Erythroblast (primary cell): ENCODE measurements around the gene KRT14.
A peak's percentile ranks its signal among the peaks of the same experiment; 100 is the strongest.

Experiments
- DNase-seq, 2 experiments: peaks; one replicate each; lab custom pipeline; 2025; lab: John Stamatoyannopoulos, UW
- GATA1 ChIP-seq: IDR thresholded peaks from 2 replicates; pipeline ENCODE4 v1.6.1; 2011; ENCODE audit warnings: low read depth, mild to moderate bottlenecking, control low read depth, low read length, moderate library complexity
- POLR2A ChIP-seq: IDR thresholded peaks from 2 replicates; pipeline ENCODE4 v1.6.1; 2011; ENCODE audit warnings: mild to moderate bottlenecking, low read length

Gene KRT14

DNA sequence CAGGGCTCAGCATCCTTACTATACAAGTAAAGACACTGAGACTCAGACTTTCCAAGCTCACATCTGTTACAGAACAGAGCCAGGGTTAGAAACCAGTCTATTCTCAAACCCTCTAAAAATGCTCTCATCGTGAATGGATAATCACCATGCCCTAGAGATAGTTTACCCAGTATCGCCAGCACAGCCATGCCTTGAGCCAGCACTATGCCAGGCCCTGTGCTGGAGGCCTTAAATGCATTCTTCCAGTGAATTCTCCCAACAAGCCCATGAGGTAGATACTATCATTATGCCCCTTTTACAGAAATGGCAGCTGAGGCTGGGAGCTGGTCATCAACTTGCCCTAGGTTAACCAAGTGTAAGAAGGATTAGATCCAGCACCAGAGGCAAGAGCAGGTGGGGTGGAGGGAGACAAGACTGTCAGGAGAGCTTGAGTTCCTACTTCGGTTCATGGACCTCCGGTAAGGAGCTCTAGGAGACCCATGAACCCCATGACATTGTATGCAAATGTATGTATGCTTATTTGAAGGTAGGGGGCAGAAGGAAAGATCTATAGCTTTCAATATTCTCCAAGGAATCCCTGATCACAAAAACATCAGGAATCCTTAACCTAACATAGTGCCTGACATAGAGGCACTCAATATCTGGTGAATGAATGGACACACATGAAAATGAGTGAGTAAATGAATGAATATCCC is 5.2 kb downstream of the KRT14 start:
- no peak for TF ChIP-seq POLR2A
- no peak for TF ChIP-seq GATA1
- DNase-seq, result no peak

DNA sequence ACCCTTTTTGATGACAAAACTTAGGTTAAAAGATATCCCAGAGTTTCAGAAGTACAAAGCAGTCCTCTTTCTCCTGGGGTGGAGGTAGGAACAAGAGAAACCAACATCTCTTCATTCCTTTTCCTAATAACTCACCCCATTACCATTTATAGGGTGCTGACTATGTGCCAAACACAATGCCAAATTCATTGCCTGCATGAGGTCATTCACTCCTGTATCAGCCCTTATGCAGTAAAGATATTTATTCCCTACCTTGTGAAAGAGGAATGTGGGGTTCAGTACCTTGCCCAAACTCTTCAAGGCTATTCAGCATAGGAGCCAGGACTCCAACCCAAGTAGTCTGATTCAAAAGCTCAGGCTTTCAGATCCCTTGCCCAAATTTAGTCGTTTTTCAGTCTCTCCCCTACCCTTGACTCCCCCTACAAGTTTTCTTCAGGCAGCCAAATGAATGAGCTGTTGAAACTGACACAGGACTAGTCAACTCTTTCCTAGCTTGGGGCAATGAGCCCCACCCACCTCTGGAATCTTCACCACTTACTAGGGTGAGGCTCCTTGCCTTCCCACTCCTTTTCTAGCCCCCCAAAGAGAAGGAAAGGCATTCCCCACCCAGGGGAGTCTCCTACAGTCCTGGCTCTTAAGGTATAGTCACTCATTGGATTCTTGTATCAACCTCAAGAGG is 5.9 kb downstream of the KRT14 start:
- TF ChIP-seq GATA1 (no peak), POLR2A (no peak)

DNA sequence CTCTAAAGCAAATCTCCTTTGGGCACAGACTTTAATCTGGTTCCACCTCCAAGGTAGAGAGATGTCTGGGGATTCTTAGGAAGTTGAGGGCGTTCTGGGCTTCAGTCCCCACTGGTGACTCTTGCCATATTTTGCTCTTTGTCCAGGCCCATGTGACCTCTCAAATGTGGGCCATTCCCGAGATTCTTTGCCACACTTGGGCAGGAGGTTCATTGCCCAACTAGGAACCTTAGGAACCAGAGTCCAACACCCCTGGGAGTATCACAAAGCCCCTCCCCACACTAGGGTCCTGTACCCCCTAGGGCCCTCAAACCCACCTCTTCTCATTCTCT is 6.5 kb downstream of the KRT14 start:
- TF ChIP-seq GATA1, result no peak
- TF ChIP-seq POLR2A, result no peak
- DNase-seq, result no peak

More for the DNA sequence above, 5.9 kb downstream of the KRT14 start:
- no peak for DNase-seq

DNA sequence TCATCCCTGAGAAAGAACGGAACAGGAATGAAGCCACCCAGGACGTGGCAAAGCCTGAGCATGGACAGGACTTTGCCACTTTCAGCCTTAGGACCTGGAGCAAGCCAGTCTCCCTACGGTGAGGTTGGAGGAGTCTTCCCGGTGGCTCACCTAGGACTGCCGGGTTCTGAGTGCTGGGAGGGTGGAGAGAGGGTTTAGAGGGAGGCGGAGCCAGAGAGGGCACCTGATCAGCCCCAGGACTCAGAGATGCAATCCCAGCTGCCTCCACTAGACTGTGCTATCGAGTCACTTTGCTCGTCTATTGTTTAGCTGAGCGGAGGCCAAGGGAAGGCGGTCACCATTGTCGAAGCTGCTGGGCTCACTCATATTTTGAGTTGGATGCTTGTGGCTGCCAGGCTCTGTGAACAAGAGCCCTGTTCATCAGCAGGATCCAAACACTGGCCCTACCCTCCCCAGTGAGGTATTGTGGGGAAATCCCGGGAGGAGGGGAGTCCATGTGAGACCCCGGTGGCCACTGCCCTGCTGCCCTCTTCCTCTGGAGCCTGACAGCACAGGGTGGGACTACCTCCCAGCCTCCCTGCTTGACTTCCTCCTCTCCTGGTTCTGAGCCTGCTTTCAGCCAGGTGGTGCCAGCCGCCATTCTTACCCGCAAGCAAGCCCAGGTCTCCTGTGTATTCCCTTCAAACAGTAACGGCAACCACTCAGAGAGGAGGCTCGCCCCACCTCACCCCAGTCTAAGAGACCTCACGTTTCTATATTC is 7.0 kb downstream of the KRT14 start:
- DNase-seq, result peak; percentile 73 to 84
- no peak for TF ChIP-seq GATA1
- TF ChIP-seq POLR2A, result no peak

DNA sequence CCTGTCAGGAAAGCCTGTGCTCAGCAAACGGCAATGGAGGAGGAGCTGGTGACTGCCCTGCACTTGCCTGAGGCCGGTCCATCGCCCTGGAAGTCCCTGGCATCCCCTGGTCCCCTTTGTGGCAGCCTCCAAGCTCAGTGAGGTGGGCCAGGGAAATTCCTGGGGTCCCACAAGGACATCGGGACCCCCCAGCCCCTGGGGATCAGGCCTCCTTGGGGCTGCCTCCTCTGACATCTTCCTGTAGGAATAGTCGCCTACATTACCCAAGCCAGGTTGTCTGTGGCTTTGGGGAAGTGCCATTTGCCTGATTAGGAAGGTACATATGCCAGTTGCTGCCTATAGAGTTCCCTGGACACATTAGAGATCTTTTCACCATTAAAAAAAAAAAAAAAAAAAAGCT is 7.7 kb downstream of the KRT14 start:
- TF ChIP-seq GATA1 (no peak), POLR2A (no peak)
- no peak for DNase-seq

DNA sequence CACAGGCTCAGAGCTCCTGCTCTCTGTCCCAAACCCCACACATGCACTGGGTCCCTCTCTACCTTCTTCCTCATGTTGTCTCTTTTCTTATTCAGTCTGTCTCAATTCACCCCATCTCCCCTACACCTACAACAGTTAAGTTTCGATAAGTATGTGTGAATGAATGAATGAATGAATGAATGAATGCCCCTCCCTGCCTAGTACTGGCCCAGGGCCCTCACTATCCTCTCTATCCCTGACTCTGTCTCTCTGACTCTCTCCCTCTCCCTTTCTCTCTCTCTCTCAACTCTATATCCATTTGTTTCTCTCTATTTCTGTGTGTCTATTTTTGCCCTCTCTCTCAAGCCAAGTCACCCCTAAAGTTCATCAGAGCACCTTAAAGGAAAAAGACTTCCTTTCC is 8.2 kb downstream of the KRT14 start:
- no peak for TF ChIP-seq POLR2A
- no peak for TF ChIP-seq GATA1
- DNase-seq, result no peak

DNA sequence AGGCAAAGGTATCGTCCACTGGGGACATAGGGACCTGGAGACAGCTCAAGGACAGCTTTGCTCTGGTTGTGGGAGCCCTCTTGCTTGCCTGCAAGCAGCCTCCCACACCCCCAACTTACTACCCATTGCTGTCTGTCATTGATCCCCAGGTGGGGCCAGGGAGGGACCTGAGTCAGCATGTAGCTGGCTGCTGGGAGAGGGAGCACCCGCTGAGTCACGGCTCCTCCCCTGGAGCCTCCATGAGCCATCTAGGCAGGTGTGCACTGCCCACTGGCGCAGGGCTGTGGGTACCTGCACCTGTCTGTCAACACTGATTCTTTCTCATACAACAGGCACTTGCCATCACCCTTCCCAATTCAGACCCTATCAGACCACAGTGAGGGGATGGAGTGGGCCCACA is 10.0 kb downstream of the KRT14 start:
- peak in 1 of 2 experiments; percentile 17 for DNase-seq

DNA sequence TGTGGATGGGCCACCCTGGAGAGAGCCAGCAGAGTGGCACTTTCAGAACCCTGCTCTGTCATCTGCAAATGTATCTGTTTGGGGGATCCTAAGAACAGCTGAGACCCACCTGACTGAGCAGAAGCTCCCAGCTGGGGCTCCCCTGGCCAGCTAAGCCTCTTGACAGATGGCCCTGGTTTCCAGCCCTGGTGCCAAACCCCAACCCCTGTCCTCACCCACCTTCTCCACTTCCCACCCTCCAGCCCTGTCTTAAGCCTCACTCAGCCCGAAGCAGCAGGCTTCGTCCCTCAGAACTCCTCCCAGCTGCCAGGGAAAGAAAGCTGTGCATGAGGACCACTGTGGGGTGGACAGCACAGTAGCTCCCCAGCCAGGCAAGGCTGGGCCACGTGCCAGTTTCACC is 11.4 kb downstream of the KRT14 start:
- DNase-seq, result no peak
- TF ChIP-seq GATA1, result no peak
- TF ChIP-seq POLR2A, result no peak

DNA sequence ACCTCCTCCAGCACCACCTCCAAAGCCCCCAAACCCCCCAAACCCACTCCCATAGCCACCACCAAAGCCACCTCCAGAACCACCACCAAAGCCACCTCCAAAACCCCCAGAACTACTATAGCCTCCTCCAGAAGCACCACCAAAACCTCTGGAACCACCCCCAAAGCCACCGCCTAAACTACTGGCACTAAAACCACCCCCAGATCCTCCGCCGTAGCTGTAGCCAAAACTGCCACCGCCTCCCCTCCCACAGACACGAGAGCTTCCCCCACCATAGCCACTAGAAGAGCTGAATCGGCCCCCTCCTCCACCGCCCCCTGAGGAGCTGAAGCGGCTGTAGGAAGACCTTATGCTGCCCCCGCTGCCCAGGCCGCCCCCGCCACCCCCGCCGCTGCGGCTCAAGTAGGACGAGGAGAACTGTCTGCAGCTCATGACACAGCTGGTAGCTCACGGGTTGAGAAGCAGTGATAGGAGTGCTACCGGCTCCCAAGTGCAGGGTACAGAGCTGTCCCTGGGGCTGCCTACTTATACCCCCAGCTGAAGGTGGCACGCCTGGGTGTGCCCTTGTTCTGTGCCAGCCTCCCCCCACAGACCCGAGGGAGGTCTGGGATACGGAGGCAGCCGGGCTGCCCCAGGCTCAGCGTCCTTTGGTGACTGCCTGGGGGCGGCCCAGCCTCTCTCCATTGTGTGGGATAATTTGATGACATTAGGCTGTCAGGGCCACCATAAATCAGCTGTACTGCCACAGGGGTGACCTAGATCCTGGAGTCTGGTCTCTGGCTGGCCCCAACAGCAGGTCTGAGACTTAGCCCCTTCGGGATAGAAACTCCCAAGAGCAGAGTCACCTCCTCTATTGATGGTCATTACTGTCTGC is 14.9 kb downstream of the KRT14 start, which contains the start of gene KRT9:
KRT9 (minus strand) TSS at position 499 of the 874 bp plus-strand sequence; CDS start at position 432, 67 bp downstream.
- TF ChIP-seq GATA1, result no peak
- TF ChIP-seq POLR2A, result no peak
- DNase-seq, result no peak

DNA sequence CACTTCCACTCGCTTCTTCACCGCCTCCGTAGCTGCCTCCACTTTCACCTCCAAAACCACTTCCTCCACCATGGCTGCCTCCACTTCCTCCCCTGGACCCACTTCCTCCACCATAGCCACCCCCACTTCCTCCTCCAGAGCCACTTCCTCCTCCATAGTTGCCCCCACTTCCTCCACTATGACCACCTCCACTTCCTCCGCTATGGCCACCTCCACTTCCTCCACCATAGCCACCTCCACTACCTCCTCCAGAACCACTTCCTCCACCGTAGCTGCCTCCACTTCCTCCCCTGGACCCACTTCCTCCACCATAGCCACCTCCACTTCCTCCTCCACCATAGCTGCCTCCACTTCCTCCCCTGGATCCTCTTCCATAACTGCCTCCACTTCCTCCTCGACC is 19.4 kb downstream of the KRT14 start:
- DNase-seq, result no peak
- TF ChIP-seq GATA1 (no peak), POLR2A (no peak)

DNA sequence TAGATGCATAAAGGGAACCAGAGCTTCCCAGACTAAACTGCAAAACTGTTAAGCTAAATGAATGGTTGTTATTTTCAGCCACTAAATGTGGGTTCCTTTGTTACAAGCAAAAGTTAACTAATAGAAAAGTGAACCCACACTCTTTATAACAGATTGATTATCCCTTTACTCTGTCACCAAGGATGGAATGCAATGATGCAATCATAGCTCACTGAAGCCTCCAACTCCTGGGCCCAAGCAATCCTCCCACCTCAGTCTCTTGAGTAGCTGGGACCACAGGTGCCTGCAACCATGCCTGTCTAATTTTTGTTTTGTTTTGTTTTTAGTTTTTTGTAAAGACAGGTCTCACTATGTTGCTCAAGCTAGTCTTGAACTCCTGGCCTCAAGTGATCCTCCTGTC is 21.4 kb downstream of the KRT14 start:
- DNase-seq, result no peak
- TF ChIP-seq GATA1 (no peak), POLR2A (no peak)

DNA sequence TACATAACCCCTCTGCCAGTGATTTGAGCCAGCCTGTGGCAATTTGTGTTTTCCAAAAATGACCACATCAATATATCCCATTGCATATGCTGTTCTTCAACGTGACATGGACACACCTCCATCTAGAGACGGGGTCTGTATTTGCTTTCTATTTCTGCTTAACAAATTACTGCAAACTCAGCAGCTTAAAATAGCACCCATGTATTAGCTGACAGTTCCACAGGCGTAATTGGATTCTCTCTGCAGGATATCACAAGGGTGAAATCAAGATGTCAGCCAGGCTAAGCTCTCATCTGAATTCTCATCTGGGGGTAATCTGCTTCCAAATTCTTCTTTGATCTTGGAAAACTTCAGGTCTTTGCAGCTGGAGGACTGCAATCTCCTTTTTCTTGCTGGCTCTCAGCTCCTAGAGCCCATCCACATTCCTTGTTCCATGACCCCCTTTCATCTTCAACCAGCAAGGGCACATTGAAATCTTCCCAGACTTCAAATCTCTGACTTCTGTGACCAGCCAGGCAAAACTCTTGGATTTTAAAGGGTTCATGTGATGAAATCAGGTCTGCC is 23.0 kb downstream of the KRT14 start:
- TF ChIP-seq POLR2A (no peak), GATA1 (no peak)
- no peak for DNase-seq

DNA sequence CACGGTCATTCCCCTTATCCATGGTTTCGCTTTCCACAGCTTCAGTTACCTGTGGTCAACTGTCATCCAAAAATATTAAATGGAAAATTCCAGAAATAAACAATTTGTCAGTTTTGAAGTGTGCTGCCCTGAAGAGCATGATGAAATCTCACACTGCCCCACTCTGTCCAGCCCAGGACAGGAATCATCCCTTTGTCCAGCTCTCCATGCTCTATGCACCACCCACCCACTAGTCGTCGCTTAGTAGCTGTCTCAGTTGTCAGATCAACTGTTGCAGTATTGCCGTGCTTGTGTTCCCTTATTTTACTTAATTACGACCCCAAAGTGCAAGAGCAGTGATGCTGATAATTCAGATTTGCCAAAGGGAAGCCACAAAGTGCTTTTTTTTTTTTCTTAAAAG is 25.1 kb downstream of the KRT14 start:
- no peak for DNase-seq
- TF ChIP-seq POLR2A, result no peak
- TF ChIP-seq GATA1, result no peak

DNA sequence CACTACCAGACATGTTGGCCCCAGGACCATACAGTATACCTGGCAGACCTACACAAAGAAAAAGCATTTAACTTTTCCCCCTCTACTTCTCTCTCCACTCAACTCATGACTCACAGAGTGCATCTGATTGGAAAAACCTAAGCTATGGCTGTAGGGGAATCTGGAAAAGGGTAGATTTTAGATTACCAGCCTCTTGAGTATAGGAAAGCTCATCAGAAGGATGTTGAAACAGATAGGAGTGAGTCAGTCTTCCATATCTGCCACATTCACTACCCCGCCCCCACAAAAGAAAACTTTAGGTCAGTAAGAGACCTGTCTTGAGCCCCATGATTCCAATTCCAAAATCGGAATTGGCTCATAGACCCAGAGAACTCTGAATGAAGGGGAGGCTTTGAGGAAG is 27.1 kb downstream of the KRT14 start:
- no peak for DNase-seq

DNA sequence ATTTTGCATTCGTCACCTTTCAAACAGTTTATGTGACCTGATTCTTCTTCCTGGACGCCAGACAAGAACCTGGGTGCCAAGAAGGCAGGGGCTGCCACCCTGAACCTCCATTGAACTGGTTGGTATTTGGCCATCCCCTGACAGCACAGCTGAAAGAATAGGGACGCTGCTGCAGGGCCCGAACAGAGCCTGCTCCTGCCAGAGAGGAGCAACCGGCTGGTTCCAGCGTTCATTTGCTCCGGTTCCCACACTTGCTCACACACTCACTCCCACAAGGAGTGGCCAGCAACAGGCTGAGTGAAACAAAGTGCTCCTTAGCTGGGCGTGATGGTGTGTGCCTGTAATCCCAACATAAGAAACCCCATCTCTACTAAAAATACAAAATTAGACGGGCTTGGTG is 29.8 kb downstream of the KRT14 start:
- TF ChIP-seq GATA1 (no peak), POLR2A (no peak)

More for the DNA sequence above, 27.1 kb downstream of the KRT14 start:
- TF ChIP-seq GATA1 (no peak), POLR2A (no peak)

More for the DNA sequence above, 29.8 kb downstream of the KRT14 start:
- DNase-seq, result no peak
